GM23338 (cell line): Measurements from ENCODE around the gene BAAT.

Experiments
- EZH2 ChIP-seq: fragments of 200-600 bp; sonication (generic); IDR thresholded peaks from one replicate; pipeline ENCODE4 v1.8.0; 2017; ENCODE audit warnings: antibody characterized with exemption, mild to moderate bottlenecking, low read depth; ENCODE audit not compliant: unreplicated experiment
- EZH2phosphoT487 ChIP-seq: fragments of 200-600 bp; sonication (generic); IDR thresholded peaks from one replicate; pipeline ENCODE4 v1.8.1; 2018; ENCODE audit warnings: antibody characterized with exemption; ENCODE audit not compliant: unreplicated experiment
- JUNB ChIP-seq: IDR thresholded peaks from one replicate; pipeline ENCODE4 v1.6.1; 2016; ENCODE audit warnings: antibody characterized with exemption; ENCODE audit not compliant: unreplicated experiment
- ZNF331 ChIP-seq: fragments of 250-450 bp; sonication (Bioruptor Pico); IDR thresholded peaks from 2 replicates; pipeline ENCODE4 v1.5.0; 2020; ENCODE audit warnings: low read depth, mild to moderate bottlenecking, moderate library complexity
- TF ChIP-seq, protein P1 (sequence below), 2 experiments: fragments of 200-600 bp in 1 of 2; sonication (generic) in 1 of 2; conservative IDR thresholded peaks; 2 replicates each; pipeline versions ENCODE4 v1.5.1 to v1.6.1; 2016 to 2017; ENCODE audit warnings: antibody characterized with exemption in 2 of 2, low read depth in 2 of 2, mild to moderate bottlenecking in 2 of 2, moderate library complexity in 1 of 2

DNA sequence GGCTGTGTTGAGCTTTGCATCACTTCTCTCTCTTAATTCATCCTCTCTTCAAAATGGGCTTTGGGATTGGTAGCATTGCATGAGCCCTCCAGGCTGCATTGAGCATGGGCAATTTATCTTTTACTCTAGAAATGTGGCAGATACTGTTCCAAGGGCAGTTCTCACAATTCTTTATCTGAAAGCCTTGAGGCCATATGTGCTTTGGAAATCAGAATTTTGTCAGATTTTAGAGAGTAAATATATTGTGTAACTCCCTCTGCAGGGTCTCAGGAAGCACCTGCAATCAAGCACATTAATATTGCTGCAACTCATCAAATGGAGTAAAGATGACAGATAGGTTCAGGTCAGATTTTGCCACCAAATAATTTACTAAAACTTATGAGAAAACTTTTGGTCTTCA is 33.2 kb upstream of the BAAT start:
- TF ChIP-seq, protein P1, sequence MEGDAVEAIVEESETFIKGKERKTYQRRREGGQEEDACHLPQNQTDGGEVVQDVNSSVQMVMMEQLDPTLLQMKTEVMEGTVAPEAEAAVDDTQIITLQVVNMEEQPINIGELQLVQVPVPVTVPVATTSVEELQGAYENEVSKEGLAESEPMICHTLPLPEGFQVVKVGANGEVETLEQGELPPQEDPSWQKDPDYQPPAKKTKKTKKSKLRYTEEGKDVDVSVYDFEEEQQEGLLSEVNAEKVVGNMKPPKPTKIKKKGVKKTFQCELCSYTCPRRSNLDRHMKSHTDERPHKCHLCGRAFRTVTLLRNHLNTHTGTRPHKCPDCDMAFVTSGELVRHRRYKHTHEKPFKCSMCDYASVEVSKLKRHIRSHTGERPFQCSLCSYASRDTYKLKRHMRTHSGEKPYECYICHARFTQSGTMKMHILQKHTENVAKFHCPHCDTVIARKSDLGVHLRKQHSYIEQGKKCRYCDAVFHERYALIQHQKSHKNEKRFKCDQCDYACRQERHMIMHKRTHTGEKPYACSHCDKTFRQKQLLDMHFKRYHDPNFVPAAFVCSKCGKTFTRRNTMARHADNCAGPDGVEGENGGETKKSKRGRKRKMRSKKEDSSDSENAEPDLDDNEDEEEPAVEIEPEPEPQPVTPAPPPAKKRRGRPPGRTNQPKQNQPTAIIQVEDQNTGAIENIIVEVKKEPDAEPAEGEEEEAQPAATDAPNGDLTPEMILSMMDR (conservative IDR thresholded peaks at IDR 0.05; ENCODE audit: low read depth in 2 of 2): no peak
- TF ChIP-seq EZH2: no peak
- TF ChIP-seq JUNB: no peak
- TF ChIP-seq EZH2phosphoT487: no peak
- TF ChIP-seq ZNF331: no peak
